ENCODE results near the gene DR1. TPM values are rescaled to one million over a fixed set of nuclear protein-coding genes. Genes with fewer than 3 reads are reported as not detected.
"Not testable (repeated sequence)": the region's sequence is repeated elsewhere in the genome, so short reads cannot be mapped to it uniquely, and the experiment has no call there.

The DR1 gene
- polyA plus RNA-seq, 3 donors: 13.5 to 61.8 (median 61.0) TPM

DNA sequence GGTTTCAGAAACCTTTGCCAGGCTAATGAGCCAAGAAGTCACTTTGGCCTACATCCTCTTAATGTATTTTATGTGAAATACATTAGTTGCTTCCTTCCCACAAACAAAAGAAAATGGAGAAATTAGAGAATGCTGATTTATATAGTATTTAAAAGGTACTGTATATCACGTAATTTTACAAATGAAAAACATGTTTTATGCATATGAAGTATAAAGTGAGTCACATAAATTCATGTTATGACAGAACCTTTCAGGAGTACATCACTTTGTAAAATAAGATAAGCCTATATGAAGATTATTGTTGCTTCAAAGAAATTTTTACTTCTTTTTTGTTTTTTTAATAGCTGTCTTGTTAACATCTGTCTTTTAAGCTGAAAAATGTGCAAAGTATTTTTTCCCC is 4.6 kb downstream of the DR1 start:
- Mint-ChIP-seq H3K27me3 (ENCODE audit: low read depth in 3 of 3) (no peaks in the 10 kb centered on the region), H3K4me1 (peaks cover 47% of the 10 kb centered on the region), H3K27ac (no peak overlapping the region), H3K9me3 (no peaks in the 10 kb centered on the region), H3K4me3 (no peak overlapping the region), H3K36me3 (peaks cover 26% of the 10 kb centered on the region in 2 donors)
- H3K27ac ChIP-seq (ENCODE audit: low read depth in 1 of 2, low read length in 2 of 2): peak overlapping the region in 1 of 2 donors; percentile 24
- intact Hi-C loops (cut with micrococcal nuclease): loop anchor here in 1 of 2 donors (10.0 kb wide), 1 partner anchor 494 kb away; no protein-coding TSS in a partner anchor
- peaks cover 23 to 43% of the 10 kb centered on the region in 2 donors for H3K4me1 ChIP-seq (ENCODE audit: control insufficient read depth in 1 of 2, insufficient read depth in 2 of 2, low read length in 2 of 2)
- H3K9ac ChIP-seq (ENCODE audit: insufficient read depth, low read length, poor library complexity, severe bottlenecking): no peak overlapping the region
- H3K36me3 ChIP-seq (replicated peaks in 1 of 2; ENCODE audit: control insufficient read depth in 1 of 2, insufficient read depth in 2 of 2, low read length in 2 of 2): peaks cover 29 to 30% of the 10 kb centered on the region in 2 donors
- H3K79me2 ChIP-seq (ENCODE audit: insufficient read depth, low read length): peaks cover 100% of the 10 kb centered on the region
- no peaks in the 10 kb centered on the region for H3K9me3 ChIP-seq (replicated peaks in 1 of 2; ENCODE audit: control insufficient read depth in 1 of 2, insufficient read depth in 1 of 2, low read length in 2 of 2)
- WGBS (ENCODE audit: insufficient coverage): no CpG with 5 or more reads among the region's 1 CpG
- TF ChIP-seq, protein P1, sequence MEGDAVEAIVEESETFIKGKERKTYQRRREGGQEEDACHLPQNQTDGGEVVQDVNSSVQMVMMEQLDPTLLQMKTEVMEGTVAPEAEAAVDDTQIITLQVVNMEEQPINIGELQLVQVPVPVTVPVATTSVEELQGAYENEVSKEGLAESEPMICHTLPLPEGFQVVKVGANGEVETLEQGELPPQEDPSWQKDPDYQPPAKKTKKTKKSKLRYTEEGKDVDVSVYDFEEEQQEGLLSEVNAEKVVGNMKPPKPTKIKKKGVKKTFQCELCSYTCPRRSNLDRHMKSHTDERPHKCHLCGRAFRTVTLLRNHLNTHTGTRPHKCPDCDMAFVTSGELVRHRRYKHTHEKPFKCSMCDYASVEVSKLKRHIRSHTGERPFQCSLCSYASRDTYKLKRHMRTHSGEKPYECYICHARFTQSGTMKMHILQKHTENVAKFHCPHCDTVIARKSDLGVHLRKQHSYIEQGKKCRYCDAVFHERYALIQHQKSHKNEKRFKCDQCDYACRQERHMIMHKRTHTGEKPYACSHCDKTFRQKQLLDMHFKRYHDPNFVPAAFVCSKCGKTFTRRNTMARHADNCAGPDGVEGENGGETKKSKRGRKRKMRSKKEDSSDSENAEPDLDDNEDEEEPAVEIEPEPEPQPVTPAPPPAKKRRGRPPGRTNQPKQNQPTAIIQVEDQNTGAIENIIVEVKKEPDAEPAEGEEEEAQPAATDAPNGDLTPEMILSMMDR (IDR thresholded peaks at IDR 0.05): no peak
- H4K20me1 ChIP-seq (ENCODE audit: insufficient read depth, low read length): peaks cover 88% of the 10 kb centered on the region
- H2AFZ ChIP-seq (ENCODE audit: insufficient read depth, low read depth, low read length, poor library complexity, severe bottlenecking): no peak overlapping the region
- DNase-seq: no peak
- no peaks in the 10 kb centered on the region for H3K27me3 ChIP-seq (ENCODE audit: control insufficient read depth in 2 of 2, insufficient read depth in 2 of 2, low read length in 2 of 2)
- H3K4me2 ChIP-seq (replicated peaks; ENCODE audit: extremely low read depth, low read length, poor library complexity, severe bottlenecking): no peak overlapping the region
- no peak overlapping the region for H3K4me3 ChIP-seq (replicated peaks in 1 of 3; ENCODE audit: low read depth in 2 of 3, low read length in 3 of 3)

DNA sequence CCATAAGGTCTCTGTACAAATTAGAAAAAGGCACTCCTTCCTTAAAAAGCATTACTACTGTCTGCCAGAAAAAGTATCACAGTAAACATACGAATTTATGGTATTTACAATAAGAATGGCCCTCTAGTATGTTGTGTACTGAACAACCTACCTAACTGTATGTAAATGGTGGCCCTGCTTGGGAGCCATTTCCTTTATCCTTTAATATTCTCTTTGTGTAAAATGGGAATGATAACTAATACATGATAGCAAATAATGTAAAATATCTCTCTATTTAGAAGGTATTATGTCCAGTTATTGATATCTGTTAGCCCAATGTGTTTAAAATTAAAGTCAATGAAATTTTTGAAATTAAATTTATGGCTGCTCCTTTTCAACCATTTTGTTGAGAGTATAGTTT is 5.2 kb downstream of the DR1 start:
- intact Hi-C loops (cut with micrococcal nuclease): loop anchor here in 1 of 2 donors (10.0 kb wide), 1 partner anchor 494 kb away; no protein-coding TSS in a partner anchor
- H3K79me2 ChIP-seq (ENCODE audit: insufficient read depth, low read length): peaks cover 100% of the 10 kb centered on the region
- no peaks in the 10 kb centered on the region for H3K27me3 Mint-ChIP-seq (ENCODE audit: low read depth in 3 of 3)
- no peak overlapping the region for H3K4me2 ChIP-seq (replicated peaks; ENCODE audit: extremely low read depth, low read length, poor library complexity, severe bottlenecking)
- H4K20me1 ChIP-seq (ENCODE audit: insufficient read depth, low read length): peaks cover 93% of the 10 kb centered on the region
- no peak for DNase-seq
- H2AFZ ChIP-seq (ENCODE audit: insufficient read depth, low read depth, low read length, poor library complexity, severe bottlenecking): no peak overlapping the region
- H3K9me3 ChIP-seq (replicated peaks in 1 of 2; ENCODE audit: control insufficient read depth in 1 of 2, insufficient read depth in 1 of 2, low read length in 2 of 2): no peaks in the 10 kb centered on the region
- TF ChIP-seq, protein P1 (IDR thresholded peaks at IDR 0.05): no peak
- WGBS (ENCODE audit: insufficient coverage): no CpG with 5 or more reads among the region's 1 CpG
- no peak overlapping the region for H3K27ac Mint-ChIP-seq
- H3K36me3 ChIP-seq (replicated peaks in 1 of 2; ENCODE audit: control insufficient read depth in 1 of 2, insufficient read depth in 2 of 2, low read length in 2 of 2): peaks cover 35 to 36% of the 10 kb centered on the region in 2 donors
- H3K27ac ChIP-seq (ENCODE audit: low read depth in 1 of 2, low read length in 2 of 2): no peak overlapping the region
- peaks cover 47% of the 10 kb centered on the region for H3K4me1 Mint-ChIP-seq
- no peak overlapping the region for H3K4me3 Mint-ChIP-seq
- no peaks in the 10 kb centered on the region for H3K9me3 Mint-ChIP-seq
- H3K4me1 ChIP-seq (ENCODE audit: control insufficient read depth in 1 of 2, insufficient read depth in 2 of 2, low read length in 2 of 2): peaks cover 23 to 43% of the 10 kb centered on the region in 2 donors
- no peaks in the 10 kb centered on the region for H3K27me3 ChIP-seq (ENCODE audit: control insufficient read depth in 2 of 2, insufficient read depth in 2 of 2, low read length in 2 of 2)
- no peak overlapping the region for H3K9ac ChIP-seq (ENCODE audit: insufficient read depth, low read length, poor library complexity, severe bottlenecking)
- peaks cover 29 to 32% of the 10 kb centered on the region in 2 donors for H3K36me3 Mint-ChIP-seq
- no peak overlapping the region for H3K4me3 ChIP-seq (replicated peaks in 1 of 3; ENCODE audit: low read depth in 2 of 3, low read length in 3 of 3)

GRCh38 chr1:93351346-93351745 is 5.6 kb downstream of the DR1 start:
- H3K4me2 ChIP-seq (replicated peaks; ENCODE audit: extremely low read depth, low read length, poor library complexity, severe bottlenecking); H3K27me3 ChIP-seq (ENCODE audit: control insufficient read depth in 2 of 2, insufficient read depth in 2 of 2, low read length in 2 of 2); DNase-seq; H3K4me3 ChIP-seq (replicated peaks in 1 of 3; ENCODE audit: low read depth in 2 of 3, low read length in 3 of 3); H3K4me3 Mint-ChIP-seq; H3K9me3 ChIP-seq (replicated peaks in 1 of 2; ENCODE audit: control insufficient read depth in 1 of 2, insufficient read depth in 1 of 2, low read length in 2 of 2); H3K27me3 Mint-ChIP-seq (ENCODE audit: low read depth in 3 of 3); H3K9me3 Mint-ChIP-seq; H2AFZ ChIP-seq (ENCODE audit: insufficient read depth, low read depth, low read length, poor library complexity, severe bottlenecking); H3K9ac ChIP-seq (ENCODE audit: insufficient read depth, low read length, poor library complexity, severe bottlenecking); H3K27ac ChIP-seq (ENCODE audit: low read depth in 1 of 2, low read length in 2 of 2): not testable (repeated sequence)
- peaks cover 31 to 34% of the 10 kb centered on the region in 2 donors for H3K36me3 Mint-ChIP-seq
- WGBS (ENCODE audit: insufficient coverage): 100% methylated on average over 4 of the region's 7 CpGs
- Histone ChIP-seq H3K4me1 (ENCODE audit: control insufficient read depth in 1 of 2, insufficient read depth in 2 of 2, low read length in 2 of 2) (peaks cover 23 to 43% of the 10 kb centered on the region in 2 donors), H3K79me2 (ENCODE audit: insufficient read depth, low read length) (peaks cover 100% of the 10 kb centered on the region), H4K20me1 (ENCODE audit: insufficient read depth, low read length) (peaks cover 98% of the 10 kb centered on the region), H3K36me3 (replicated peaks in 1 of 2; ENCODE audit: control insufficient read depth in 1 of 2, insufficient read depth in 2 of 2, low read length in 2 of 2) (peaks cover 40 to 41% of the 10 kb centered on the region in 2 donors)
- H3K4me1 Mint-ChIP-seq: peaks cover 47% of the 10 kb centered on the region
- peak overlapping the region in 1 of 7 donors; percentile 76 for H3K27ac Mint-ChIP-seq
- intact Hi-C loops (cut with micrococcal nuclease): loop anchor here in 1 of 2 donors (10.0 kb wide), 1 partner anchor 493 kb away; no protein-coding TSS in a partner anchor
